Thyroid gland (tissue), 4 donors: Measurements from ENCODE around the gene QSOX2.

Experiments used
- POLR2A ChIP-seq, 2 donors: fragments of 450-650 bp; IDR thresholded peaks; one replicate each; pipeline ENCODE4 v1.6.1; 2017; ENCODE audit warnings: antibody characterized with exemption in 2 of 2, mild to moderate bottlenecking in 2 of 2, moderate library complexity in 1 of 2
- TF ChIP-seq, protein P1 (sequence below), 6 experiments: fragments of 200-600 bp in 3 of 6; fragments of 450-650 bp in 3 of 6; sonication (generic) in 3 of 6; IDR thresholded peaks; one replicate each; pipeline ENCODE4 v1.5.1; 2016 to 2019; ENCODE audit warnings: antibody characterized with exemption in 6 of 6, mild to moderate bottlenecking in 2 of 6, inconsistent platforms in 1 of 6, moderate library complexity in 1 of 6

DNA sequence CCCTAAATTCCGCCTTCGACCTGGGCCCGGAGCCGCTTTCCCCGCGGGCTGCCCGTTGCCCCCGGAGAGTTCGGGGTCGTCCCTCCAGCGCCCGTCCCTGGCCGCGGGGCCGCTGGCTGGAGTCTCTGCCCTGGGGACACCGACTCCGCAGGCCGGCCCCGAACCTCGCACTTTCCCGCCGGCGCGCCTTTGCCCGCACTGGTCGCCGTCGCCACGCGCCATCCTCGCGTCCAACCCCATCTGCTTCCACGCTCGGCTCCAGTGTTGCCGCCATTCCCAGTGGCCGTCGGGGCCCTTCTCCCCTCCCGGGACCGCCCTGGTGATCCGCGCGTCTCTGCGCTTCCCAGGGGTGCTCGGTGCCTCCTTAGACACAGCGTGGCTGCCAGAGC lies 51.7 kb downstream of the QSOX2 start:
- no peak for TF ChIP-seq POLR2A (IDR thresholded peaks at IDR 0.05)
- TF ChIP-seq, protein P1, sequence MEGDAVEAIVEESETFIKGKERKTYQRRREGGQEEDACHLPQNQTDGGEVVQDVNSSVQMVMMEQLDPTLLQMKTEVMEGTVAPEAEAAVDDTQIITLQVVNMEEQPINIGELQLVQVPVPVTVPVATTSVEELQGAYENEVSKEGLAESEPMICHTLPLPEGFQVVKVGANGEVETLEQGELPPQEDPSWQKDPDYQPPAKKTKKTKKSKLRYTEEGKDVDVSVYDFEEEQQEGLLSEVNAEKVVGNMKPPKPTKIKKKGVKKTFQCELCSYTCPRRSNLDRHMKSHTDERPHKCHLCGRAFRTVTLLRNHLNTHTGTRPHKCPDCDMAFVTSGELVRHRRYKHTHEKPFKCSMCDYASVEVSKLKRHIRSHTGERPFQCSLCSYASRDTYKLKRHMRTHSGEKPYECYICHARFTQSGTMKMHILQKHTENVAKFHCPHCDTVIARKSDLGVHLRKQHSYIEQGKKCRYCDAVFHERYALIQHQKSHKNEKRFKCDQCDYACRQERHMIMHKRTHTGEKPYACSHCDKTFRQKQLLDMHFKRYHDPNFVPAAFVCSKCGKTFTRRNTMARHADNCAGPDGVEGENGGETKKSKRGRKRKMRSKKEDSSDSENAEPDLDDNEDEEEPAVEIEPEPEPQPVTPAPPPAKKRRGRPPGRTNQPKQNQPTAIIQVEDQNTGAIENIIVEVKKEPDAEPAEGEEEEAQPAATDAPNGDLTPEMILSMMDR (IDR thresholded peaks at IDR 0.05), result no peak
